Measurements from ENCODE around the gene IDNK.

IDNK gene

GRCh38 chr9:83681490-83681889, 58.5 kb downstream of the IDNK start:
- in situ Hi-C loops (cut with HindIII; ENCODE audit: low sequenced_read_pairs): no loop called here

- in situ Hi-C loops (cut with HindIII; ENCODE audit: low sequenced_read_pairs): no loop called here
Observed at GRCh38 chr9:83688921-83689320, 66.0 kb downstream of the IDNK start.

- in situ Hi-C loops (cut with HindIII; ENCODE audit: low sequenced_read_pairs): no loop called here
Observed at GRCh38 chr9:83691492-83691891, 68.5 kb downstream of the IDNK start.
